ENCODE measurements around the gene RSAD1.
A peak's percentile ranks its signal among the peaks of the same experiment; 100 is the strongest.

The RSAD1 gene

DNA sequence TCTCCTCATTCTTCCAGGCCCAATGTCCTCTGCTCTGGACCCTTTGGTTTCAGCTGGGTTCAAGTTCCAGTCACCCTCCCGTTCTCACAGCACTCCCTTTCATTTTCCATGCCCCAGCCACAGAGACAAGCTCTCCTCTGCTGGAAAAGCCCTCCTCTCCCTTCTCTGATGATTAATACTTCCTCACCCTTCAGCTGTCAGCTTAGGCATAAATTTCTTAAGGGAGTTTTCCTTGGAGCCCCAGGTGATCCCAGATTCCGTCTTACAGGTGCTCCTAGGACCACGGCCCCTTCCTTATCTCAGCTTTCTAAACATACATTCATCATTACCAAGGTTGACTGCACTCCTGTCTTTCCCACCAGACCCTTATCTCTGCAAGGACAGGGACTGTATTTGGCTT is 20.4 kb upstream of the RSAD1 start:
- TF ChIP-seq, protein P1, sequence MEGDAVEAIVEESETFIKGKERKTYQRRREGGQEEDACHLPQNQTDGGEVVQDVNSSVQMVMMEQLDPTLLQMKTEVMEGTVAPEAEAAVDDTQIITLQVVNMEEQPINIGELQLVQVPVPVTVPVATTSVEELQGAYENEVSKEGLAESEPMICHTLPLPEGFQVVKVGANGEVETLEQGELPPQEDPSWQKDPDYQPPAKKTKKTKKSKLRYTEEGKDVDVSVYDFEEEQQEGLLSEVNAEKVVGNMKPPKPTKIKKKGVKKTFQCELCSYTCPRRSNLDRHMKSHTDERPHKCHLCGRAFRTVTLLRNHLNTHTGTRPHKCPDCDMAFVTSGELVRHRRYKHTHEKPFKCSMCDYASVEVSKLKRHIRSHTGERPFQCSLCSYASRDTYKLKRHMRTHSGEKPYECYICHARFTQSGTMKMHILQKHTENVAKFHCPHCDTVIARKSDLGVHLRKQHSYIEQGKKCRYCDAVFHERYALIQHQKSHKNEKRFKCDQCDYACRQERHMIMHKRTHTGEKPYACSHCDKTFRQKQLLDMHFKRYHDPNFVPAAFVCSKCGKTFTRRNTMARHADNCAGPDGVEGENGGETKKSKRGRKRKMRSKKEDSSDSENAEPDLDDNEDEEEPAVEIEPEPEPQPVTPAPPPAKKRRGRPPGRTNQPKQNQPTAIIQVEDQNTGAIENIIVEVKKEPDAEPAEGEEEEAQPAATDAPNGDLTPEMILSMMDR (conservative IDR thresholded peaks at IDR 0.05; ENCODE audit: low read depth, low read length): no peak
- DNase-seq (ENCODE audit: low read depth): no peak
- no peak overlapping the region for H3K4me3 ChIP-seq (ENCODE audit: low read depth, low read length)

DNA sequence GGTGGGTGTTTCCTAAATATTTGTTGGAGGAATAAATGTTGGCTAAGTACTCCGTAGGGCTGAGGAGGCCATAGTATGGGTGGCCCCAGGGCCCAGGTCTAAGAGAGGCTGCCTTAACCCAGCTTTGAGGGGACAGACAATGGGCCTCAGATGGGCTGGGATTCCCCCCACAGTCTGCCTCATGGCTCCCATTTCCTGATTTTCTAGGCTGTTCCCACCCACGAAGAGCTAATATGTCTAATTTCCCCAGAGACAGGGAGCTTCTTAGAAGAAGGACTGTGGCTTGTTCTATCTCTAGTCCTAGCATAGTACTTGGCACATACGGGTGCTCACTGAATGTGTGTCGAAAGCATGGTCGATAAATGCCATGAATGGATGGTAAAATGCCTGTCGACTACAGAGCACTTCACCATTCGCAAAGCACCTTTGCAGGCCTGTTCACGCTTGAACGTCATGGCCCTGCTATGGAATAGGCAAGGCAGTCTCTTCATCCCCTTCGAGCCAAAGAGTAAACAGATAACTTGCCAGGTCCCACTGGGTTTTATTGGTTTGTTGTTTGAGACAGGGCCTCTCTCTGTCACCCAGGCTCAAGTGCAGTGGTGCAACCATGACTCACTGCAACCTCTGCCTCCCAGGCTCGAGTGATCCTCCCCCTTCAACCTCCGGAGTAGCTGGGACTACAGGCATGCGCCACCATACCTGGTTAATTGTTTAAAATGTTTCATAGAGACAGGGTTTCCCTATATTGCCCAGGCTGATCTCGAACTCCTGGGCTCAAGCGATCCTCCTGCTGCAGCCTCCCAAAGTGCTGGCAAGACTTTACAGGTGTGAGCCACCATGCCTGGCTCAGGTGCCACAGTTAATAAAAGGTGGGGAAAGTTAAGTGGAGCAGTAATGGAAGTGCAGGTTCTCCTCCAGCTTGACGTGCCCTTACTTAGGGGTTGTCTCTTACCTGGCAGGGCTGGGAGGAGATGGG is 19.7 kb upstream of the RSAD1 start:
- H3K4me3 ChIP-seq (ENCODE audit: low read depth, low read length): no peak overlapping the region
- TF ChIP-seq, protein P1 (conservative IDR thresholded peaks at IDR 0.05; ENCODE audit: low read depth, low read length): no peak
- DNase-seq (ENCODE audit: low read depth): peak; percentile 32

DNA sequence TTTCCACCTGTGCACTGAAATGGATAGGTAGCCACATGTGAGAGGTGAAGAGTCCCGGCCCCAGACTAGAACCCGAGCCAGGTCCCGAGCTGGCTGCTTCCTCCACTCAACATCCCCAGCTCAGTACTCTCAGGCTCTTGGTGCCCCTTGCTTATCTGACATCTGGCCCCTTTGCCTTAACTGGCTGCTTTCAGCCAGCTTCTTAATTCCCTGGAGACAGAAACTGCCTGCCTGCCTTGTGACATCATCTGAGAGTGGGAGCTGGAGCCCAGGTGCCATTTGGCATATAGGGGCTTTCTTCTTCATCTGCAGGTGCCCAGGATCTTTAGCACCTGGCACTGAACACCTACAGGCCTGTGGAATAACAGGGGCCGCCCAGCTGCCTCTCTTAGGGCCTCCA is 18.9 kb upstream of the RSAD1 start:
- H3K4me3 ChIP-seq (ENCODE audit: low read depth, low read length): no peak overlapping the region
- TF ChIP-seq, protein P1 (conservative IDR thresholded peaks at IDR 0.05; ENCODE audit: low read depth, low read length): no peak
- no peak for DNase-seq (ENCODE audit: low read depth)

DNA sequence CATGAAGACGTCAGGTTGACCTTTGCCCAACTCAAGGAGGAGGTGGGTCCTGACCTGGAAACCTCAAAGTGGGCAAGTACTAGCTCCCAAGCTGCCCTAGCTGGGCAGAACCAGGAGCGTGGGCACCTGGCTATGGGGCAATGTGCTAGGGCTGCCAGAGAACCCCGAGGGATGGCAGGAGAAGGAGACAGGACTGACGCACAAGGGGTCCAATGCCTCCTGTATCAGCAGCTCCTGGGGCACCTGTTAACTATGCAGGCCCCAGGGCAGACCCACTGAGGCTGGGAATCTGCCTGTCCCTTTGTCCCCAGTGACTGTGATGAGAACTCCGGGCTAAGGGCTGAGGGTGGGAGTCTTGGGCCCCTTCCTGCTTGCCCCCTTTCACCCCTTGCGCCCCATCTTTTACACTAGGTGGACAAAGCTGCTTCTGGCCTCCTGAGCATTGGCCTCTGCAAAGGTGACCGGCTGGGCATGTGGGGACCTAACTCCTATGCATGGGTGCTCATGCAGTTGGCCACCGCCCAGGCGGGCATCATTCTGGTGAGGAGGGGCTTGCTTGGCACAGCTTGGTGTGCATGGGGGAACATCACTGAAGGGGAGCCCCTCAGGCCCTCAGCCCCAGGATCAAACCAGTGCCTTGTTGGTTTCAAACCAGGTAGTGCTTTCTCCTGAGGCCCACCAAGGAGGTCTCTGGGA is 17.7 kb upstream of the RSAD1 start:
- no peak overlapping the region for H3K4me3 ChIP-seq (ENCODE audit: low read depth, low read length)
- TF ChIP-seq, protein P1 (conservative IDR thresholded peaks at IDR 0.05; ENCODE audit: low read depth, low read length): no peak
- no peak for DNase-seq (ENCODE audit: low read depth)

DNA sequence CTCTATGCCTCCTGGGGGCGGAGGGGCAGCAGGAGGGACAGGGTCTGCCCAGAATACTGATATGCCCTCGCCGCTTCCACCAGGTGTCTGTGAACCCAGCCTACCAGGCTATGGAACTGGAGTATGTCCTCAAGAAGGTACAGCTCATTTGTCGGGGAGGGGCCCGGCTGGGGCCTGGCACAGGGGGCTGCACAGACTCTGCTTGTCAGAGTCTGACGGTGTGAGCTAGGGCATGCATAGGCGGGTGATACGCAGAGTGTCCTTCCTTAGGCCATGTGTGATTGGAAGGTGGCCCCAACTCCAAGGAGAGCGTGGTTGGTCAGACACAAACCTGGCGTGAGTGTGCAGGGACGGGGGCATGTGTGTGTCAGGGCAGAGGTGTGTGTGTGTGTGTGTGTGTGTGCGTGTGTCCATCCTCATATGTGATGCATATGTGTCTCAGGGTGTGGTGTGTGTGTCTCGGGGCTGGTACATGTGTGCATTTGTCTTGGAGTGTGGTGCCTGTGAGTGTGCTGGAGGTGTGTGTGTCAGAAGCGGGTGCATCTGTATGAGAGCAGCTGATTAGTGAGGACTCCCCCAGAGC is 17.0 kb upstream of the RSAD1 start:
- TF ChIP-seq, protein P1 (conservative IDR thresholded peaks at IDR 0.05; ENCODE audit: low read depth, low read length): no peak
- H3K4me3 ChIP-seq (ENCODE audit: low read depth, low read length): no peak overlapping the region
- DNase-seq (ENCODE audit: low read depth): no peak

DNA sequence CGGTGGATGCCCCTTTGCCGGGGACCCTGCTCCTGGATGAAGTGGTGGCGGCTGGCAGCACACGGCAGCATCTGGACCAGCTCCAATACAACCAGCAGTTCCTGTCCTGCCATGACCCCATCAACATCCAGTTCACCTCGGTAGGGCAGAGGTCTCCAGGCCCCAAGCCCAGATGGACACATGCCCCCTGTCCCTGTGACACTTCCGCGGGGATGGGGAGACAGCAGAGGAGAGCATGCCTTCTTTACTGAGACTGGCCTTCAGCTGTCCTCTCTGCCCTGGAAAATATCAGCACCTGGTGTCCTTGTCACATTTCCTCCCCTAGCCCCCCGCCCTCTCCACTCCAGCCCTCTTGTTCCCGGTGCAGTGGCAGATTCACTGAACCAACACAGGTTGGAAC is 16.2 kb upstream of the RSAD1 start:
- H3K4me3 ChIP-seq (ENCODE audit: low read depth, low read length): no peak overlapping the region
- no peak for DNase-seq (ENCODE audit: low read depth)
- TF ChIP-seq, protein P1 (conservative IDR thresholded peaks at IDR 0.05; ENCODE audit: low read depth, low read length): no peak
